K562 (cell line): ENCODE data around the gene DIP2C. TPM values are rescaled to one million over a fixed set of nuclear protein-coding genes. Genes with fewer than 3 reads are reported as not detected.

Experiments used
- microRNA-seq: library from miRNA; unstranded; fragments of <30 nt; microRNA quantifications from one replicate; pipeline ENCODE4, GENCODE V29; 2018; ENCODE audit warnings: borderline microRNAs expressed
- polyA plus RNA-seq, 8 experiments: library from polyadenylated mRNA; depleted of rRNA in 4 of 8; stranded (reverse) in 5 of 8; unstranded in 3 of 8; fragments of >200 nt; fragmentation: Nextera tagmentation in 2 of 8; fragmentation: Illumina TruSeq in 1 of 8; extraction: Ambion mirVana in 2 of 8; extraction: Trizol in 1 of 8; gene quantifications; 2 replicates each; pipeline versions ENCODE4 v1.2.1 to v1.2.3, GENCODE V29; 2011 to 2014; ENCODE audit warnings: inconsistent platforms in 1 of 8, missing spikeins in 1 of 8
- small RNA-seq: library from RNA; depleted of rRNA; stranded (forward); fragments of <200 nt; gene quantifications from one replicate; pipeline ENCODE3, GENCODE V24; 2014
- total RNA-seq, 7 experiments: library from RNA; depleted of rRNA in 6 of 7; stranded (reverse); fragments of >200 nt in 6 of 7; fragmentation: Illumina TruSeq in 2 of 7; extraction: Trizol in 2 of 7; gene quantifications; 2 replicates each; pipeline versions ENCODE4 v1.2.1 to v1.2.3, GENCODE V29; 2011 to 2021; ENCODE audit warnings: low replicate concordance in 1 of 7

Gene DIP2C
- total and polyA plus RNA-seq, 9 of the 15 experiments (the other 6 are each of a cell fraction or from before 2014, with no cell fraction given), result 0.01 TPM; not detected in 8

Small RNA genes lying within 50 kb of the gene (microRNA-seq; reads per million reads assigned to microRNA genes)
- gene MIR5699, result not detected

Small RNA genes lying within 50 kb of the gene (small RNA-seq; reads per million reads assigned to genes)
- gene MIR5699, result not detected
- gene RN7SL754P, result not detected
- gene RNA5SP298, result 5.3 reads per million, percentile 93 among the genes with 10 or more reads in this experiment

Other genes with a start within 250 kb of the DIP2C start
- 48.4 and 61.7 TPM in 2 replicates for gene LARP4B, start 242.0 kb upstream of the DIP2C start, total RNA-seq (2014; rRNA removed)
- 28.3 and 28.6 TPM in 2 replicates for gene LARP4B, start 242.0 kb upstream of the DIP2C start, total RNA-seq (2014; rRNA removed; fragmentation: Illumina TruSeq; extraction: Trizol)
- 37.3 and 39.0 TPM in 2 replicates for gene LARP4B, start 242.0 kb upstream of the DIP2C start, total RNA-seq (2015; rRNA removed; fragmentation: Illumina TruSeq; extraction: Trizol)
- gene LARP4B, start 242.0 kb upstream of the DIP2C start, total RNA-seq (2021), result 128 and 130 TPM in 2 replicates
- 63.1 and 64.1 TPM in 2 replicates for gene LARP4B, start 242.0 kb upstream of the DIP2C start, polyA plus RNA-seq (2011; rRNA removed)
- gene LARP4B, start 242.0 kb upstream of the DIP2C start, polyA plus RNA-seq (2014; fragmentation: Illumina TruSeq; extraction: Trizol), result 38.5 and 44.0 TPM in 2 replicates
- gene LARP4B, start 242.0 kb upstream of the DIP2C start, polyA plus RNA-seq (2014; fragmentation: Nextera tagmentation; extraction: Ambion mirVana), result 10 to 100 TPM; 11.8 to 21.0 TPM
- gene LARP4B, start 242.0 kb upstream of the DIP2C start, polyA plus RNA-seq (2014; rRNA removed), result 42.6 and 46.6 TPM in 2 replicates